NB4 (cell line): ENCODE measurements around the gene ZNF714.

ENCODE experiments used
- MYC ChIP-seq: IDR thresholded peaks from 2 replicates; pipeline ENCODE4 v1.6.1; 2011; ENCODE audit warnings: low read depth, low read length
- POLR2A ChIP-seq: IDR thresholded peaks from 2 replicates; pipeline ENCODE4 v1.6.1; 2011; ENCODE audit warnings: mild to moderate bottlenecking; ENCODE audit not compliant: insufficient read length; ENCODE audit errors: extremely low read depth
- TF ChIP-seq, protein P1 (sequence below): IDR thresholded peaks from one replicate; pipeline ENCODE4 v1.5.1; 2012; ENCODE audit warnings: low read depth, low read length
- TF ChIP-seq, protein P2 (sequence below): IDR thresholded peaks from 2 replicates; pipeline ENCODE4 v1.6.1; 2011; ENCODE audit warnings: low read depth, low read length

- TF ChIP-seq, protein P1, sequence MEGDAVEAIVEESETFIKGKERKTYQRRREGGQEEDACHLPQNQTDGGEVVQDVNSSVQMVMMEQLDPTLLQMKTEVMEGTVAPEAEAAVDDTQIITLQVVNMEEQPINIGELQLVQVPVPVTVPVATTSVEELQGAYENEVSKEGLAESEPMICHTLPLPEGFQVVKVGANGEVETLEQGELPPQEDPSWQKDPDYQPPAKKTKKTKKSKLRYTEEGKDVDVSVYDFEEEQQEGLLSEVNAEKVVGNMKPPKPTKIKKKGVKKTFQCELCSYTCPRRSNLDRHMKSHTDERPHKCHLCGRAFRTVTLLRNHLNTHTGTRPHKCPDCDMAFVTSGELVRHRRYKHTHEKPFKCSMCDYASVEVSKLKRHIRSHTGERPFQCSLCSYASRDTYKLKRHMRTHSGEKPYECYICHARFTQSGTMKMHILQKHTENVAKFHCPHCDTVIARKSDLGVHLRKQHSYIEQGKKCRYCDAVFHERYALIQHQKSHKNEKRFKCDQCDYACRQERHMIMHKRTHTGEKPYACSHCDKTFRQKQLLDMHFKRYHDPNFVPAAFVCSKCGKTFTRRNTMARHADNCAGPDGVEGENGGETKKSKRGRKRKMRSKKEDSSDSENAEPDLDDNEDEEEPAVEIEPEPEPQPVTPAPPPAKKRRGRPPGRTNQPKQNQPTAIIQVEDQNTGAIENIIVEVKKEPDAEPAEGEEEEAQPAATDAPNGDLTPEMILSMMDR = no peak
- TF ChIP-seq POLR2A (no peak), MYC (no peak)
- TF ChIP-seq, protein P2, sequence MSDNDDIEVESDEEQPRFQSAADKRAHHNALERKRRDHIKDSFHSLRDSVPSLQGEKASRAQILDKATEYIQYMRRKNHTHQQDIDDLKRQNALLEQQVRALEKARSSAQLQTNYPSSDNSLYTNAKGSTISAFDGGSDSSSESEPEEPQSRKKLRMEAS = no peak
Observed at GRCh38 chr19:21092109-21092508, 10.1 kb downstream of the ZNF714 start.
